Mesothelial cell of epicardium (in vitro differentiated cells): ENCODE results near the gene LDLRAP1. TPM values are rescaled to one million over a fixed set of nuclear protein-coding genes. Genes with fewer than 3 reads are reported as not detected.
"Not testable (repeated sequence)": the region's sequence is repeated elsewhere in the genome, so short reads cannot be mapped to it uniquely, and the experiment has no call there.

Source experiments
- DNase-seq, 2 experiments: peaks; one replicate each; pipeline ENCODE4 v3.0.0; 2021; ENCODE audit warnings: low spot score in 2 of 2; ENCODE audit not compliant: unreplicated experiment in 2 of 2
- H3K27ac Mint-ChIP-seq: 2 replicates; pipeline ENCODE4 v1.8.0; 2021; ENCODE audit warnings: mixed read lengths
- H3K27me3 Mint-ChIP-seq: 2 replicates; pipeline ENCODE4 v1.8.0; 2021; ENCODE audit warnings: low read depth, mixed read lengths
- H3K36me3 Mint-ChIP-seq: 2 replicates; pipeline ENCODE4 v1.8.0; 2021; ENCODE audit warnings: mixed read lengths
- H3K4me1 Mint-ChIP-seq: 2 replicates; pipeline ENCODE4 v1.8.0; 2021; ENCODE audit warnings: mixed read lengths
- H3K4me3 Mint-ChIP-seq: 2 replicates; pipeline ENCODE4 v1.8.0; 2021; ENCODE audit warnings: mild to moderate bottlenecking, moderate library complexity, mixed read lengths
- H3K9me3 Mint-ChIP-seq: 2 replicates; pipeline ENCODE4 v1.8.0; 2021; ENCODE audit warnings: mixed read lengths
- total RNA-seq: library from RNA; stranded (reverse); gene quantifications from 3 replicates; pipeline ENCODE4 v1.2.1, GENCODE V29; 2021
- TF ChIP-seq, protein P1 (sequence below): fragments of 200-600 bp; sonication (generic); IDR thresholded peaks from one replicate; pipeline ENCODE4 v1.5.0; 2021; ENCODE audit warnings: antibody characterized with exemption; ENCODE audit not compliant: unreplicated experiment

Gene LDLRAP1
- total RNA-seq, 1 donor from 2014 or later: 10.0 TPM

DNA sequence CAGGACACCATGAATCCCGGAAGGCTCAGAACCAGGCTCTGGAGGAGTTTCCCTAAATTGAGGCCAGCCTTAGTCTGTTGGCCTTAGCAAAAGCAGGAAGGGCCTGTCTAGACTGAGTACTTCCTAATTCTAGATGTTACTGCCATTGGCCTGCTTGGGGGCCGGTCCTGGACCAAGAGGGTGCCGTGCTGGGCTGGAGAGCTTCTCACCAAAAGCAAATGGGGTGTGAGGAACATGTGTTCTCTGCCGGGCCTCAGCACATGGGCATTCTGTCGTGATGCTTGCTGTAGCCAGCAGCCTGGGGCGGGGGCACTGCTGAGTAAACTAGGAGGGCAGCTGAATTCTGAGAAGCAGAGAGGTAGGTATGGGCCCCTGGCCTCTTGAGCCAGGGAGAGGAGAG is 37.5 kb downstream of the LDLRAP1 start:
- no peak for DNase-seq

GRCh38 chr1:25581764-25582163 is 38.4 kb downstream of the LDLRAP1 start:
- Mint-ChIP-seq H3K27ac (no peak overlapping the region), H3K4me3 (no peak overlapping the region), H3K27me3 (no peaks in the 10 kb centered on the region), H3K9me3 (peaks cover 7% of the 10 kb centered on the region), H3K36me3 (peaks cover 3% of the 10 kb centered on the region), H3K4me1 (peaks cover 7% of the 10 kb centered on the region)
- TF ChIP-seq, protein P1, sequence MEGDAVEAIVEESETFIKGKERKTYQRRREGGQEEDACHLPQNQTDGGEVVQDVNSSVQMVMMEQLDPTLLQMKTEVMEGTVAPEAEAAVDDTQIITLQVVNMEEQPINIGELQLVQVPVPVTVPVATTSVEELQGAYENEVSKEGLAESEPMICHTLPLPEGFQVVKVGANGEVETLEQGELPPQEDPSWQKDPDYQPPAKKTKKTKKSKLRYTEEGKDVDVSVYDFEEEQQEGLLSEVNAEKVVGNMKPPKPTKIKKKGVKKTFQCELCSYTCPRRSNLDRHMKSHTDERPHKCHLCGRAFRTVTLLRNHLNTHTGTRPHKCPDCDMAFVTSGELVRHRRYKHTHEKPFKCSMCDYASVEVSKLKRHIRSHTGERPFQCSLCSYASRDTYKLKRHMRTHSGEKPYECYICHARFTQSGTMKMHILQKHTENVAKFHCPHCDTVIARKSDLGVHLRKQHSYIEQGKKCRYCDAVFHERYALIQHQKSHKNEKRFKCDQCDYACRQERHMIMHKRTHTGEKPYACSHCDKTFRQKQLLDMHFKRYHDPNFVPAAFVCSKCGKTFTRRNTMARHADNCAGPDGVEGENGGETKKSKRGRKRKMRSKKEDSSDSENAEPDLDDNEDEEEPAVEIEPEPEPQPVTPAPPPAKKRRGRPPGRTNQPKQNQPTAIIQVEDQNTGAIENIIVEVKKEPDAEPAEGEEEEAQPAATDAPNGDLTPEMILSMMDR: no peak
- DNase-seq: no peak

More for the DNA sequence above, 37.5 kb downstream of the LDLRAP1 start:
- peaks cover 7% of the 10 kb centered on the region for H3K4me1 Mint-ChIP-seq
- TF ChIP-seq, protein P1: no peak
- H3K27me3 Mint-ChIP-seq: no peaks in the 10 kb centered on the region
- no peak overlapping the region for H3K27ac Mint-ChIP-seq
- H3K4me3 Mint-ChIP-seq: no peak overlapping the region
- H3K36me3 Mint-ChIP-seq: peaks cover 3% of the 10 kb centered on the region
- peaks cover 7% of the 10 kb centered on the region for H3K9me3 Mint-ChIP-seq

GRCh38 chr1:25583519-25584370 is 40.3 kb downstream of the LDLRAP1 start:
- TF ChIP-seq, protein P1: no peak
- H3K36me3 Mint-ChIP-seq: peaks cover 3% of the 10 kb centered on the region
- peaks cover 7% of the 10 kb centered on the region for H3K9me3 Mint-ChIP-seq

GRCh38 chr1:25586181-25586588 is 42.8 kb downstream of the LDLRAP1 start:
- no peak overlapping the region for H3K4me3 Mint-ChIP-seq
- TF ChIP-seq, protein P1: no peak
- H3K4me1 Mint-ChIP-seq: peaks cover 7% of the 10 kb centered on the region
- no peaks in the 10 kb centered on the region for H3K27me3 Mint-ChIP-seq
- H3K9me3 Mint-ChIP-seq: peaks cover 7% of the 10 kb centered on the region
- H3K36me3 Mint-ChIP-seq: peaks cover 3% of the 10 kb centered on the region
- H3K27ac Mint-ChIP-seq: no peak overlapping the region
- no peak for DNase-seq

More at GRCh38 chr1:25583519-25584370, 40.3 kb downstream of the LDLRAP1 start:
- H3K27ac Mint-ChIP-seq: no peak overlapping the region
- DNase-seq: no peak
- no peaks in the 10 kb centered on the region for H3K27me3 Mint-ChIP-seq
- no peak overlapping the region for H3K4me3 Mint-ChIP-seq
- H3K4me1 Mint-ChIP-seq: peaks cover 14% of the 10 kb centered on the region

DNA sequence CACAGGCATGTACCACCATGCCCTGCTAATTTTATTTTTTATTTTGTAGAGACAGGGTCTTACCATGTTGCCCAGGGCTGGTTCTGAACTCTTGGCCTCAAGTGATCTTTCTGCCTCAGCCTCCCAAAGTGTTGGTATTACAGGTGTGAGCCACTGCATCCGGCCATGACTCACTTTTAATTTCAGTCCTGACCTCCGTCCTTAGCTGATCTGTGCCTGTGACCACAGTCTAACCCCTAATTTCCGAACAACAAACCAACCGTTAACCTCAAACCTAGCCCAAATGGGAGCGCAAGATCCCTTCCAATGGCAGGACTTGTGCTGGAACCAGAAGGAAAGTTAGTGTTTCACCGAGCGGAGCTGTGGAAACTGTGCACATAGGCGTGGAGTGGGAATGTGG is 43.9 kb downstream of the LDLRAP1 start:
- Mint-ChIP-seq H3K27me3 (no peaks in the 10 kb centered on the region), H3K4me1 (peaks cover 7% of the 10 kb centered on the region), H3K27ac (no peak overlapping the region), H3K9me3 (peaks cover 7% of the 10 kb centered on the region), H3K36me3 (peaks cover 3% of the 10 kb centered on the region), H3K4me3 (no peak overlapping the region)
- DNase-seq: no peak
- TF ChIP-seq, protein P1: no peak

DNA sequence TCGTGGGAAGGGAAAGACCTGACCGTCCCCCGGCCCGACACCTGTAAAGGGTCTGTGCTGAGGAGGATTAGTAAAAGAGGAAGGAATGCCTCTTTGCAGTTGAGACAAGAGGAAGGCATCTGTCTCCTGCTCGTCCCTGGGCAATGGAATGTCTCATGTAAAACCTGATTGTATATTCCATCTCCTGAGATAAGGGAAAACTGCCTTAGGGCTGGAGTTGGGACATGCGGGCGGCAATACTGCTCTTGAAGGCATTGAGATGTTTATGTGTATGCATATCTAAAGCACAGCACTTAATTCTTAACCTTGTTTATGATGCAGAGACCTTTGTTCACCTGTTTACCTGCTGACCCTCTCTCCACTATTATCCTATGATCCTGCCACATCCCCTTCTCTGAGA is 44.8 kb downstream of the LDLRAP1 start:
- DNase-seq, H3K27ac Mint-ChIP-seq: not testable (repeated sequence)

GRCh38 chr1:25588786-25589185 is 45.4 kb downstream of the LDLRAP1 start:
- H3K36me3 Mint-ChIP-seq, H3K4me1 Mint-ChIP-seq, DNase-seq, H3K4me3 Mint-ChIP-seq, H3K27me3 Mint-ChIP-seq, H3K9me3 Mint-ChIP-seq, H3K27ac Mint-ChIP-seq: not testable (repeated sequence)

More for the DNA sequence above, 44.8 kb downstream of the LDLRAP1 start:
- not testable (repeated sequence) for H3K4me1 Mint-ChIP-seq, H3K4me3 Mint-ChIP-seq, H3K9me3 Mint-ChIP-seq, H3K27me3 Mint-ChIP-seq, H3K36me3 Mint-ChIP-seq
